Non-pigmented ciliary epithelial cell (primary cell): ENCODE results near the gene ABCB11.

Experiments
- DNase-seq: peaks from one replicate; pipeline ENCODE4 v3.0.0-alpha.2; 2010; ENCODE audit warnings: low read depth

Gene ABCB11

GRCh38 chr2:169042856-169043255 is 11.7 kb upstream of the ABCB11 start:
- no peak for DNase-seq

GRCh38 chr2:169041594-169041993 is 10.5 kb upstream of the ABCB11 start:
- DNase-seq: no peak

GRCh38 chr2:169039702-169040101 is 8.6 kb upstream of the ABCB11 start:
- no peak for DNase-seq

DNA sequence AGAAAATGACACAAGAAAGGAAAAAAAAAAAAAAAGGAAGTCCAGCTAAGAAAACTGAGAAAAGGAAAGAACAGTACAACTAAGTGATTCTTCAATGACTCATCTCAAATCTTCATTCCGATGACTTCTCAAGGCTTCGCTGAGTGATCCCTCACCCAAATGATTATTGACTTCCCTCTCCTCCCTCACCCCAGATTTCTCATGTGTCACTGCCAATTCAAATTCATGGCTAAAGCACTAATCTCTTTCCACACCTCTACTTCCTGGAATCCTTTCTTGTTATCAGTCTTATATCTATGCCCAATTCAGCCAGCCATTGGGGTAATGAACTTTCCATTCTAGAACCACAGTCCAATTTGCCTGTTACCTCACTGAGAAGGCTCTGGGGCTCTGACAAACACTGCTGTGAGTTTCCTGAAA is 7.2 kb upstream of the ABCB11 start:
- peak; percentile 22 for DNase-seq

GRCh38 chr2:169036736-169037440 is 5.8 kb upstream of the ABCB11 start:
- DNase-seq: no peak

- DNase-seq: no peak
Observed at GRCh38 chr2:169035887-169036286, 4.8 kb upstream of the ABCB11 start.

DNA sequence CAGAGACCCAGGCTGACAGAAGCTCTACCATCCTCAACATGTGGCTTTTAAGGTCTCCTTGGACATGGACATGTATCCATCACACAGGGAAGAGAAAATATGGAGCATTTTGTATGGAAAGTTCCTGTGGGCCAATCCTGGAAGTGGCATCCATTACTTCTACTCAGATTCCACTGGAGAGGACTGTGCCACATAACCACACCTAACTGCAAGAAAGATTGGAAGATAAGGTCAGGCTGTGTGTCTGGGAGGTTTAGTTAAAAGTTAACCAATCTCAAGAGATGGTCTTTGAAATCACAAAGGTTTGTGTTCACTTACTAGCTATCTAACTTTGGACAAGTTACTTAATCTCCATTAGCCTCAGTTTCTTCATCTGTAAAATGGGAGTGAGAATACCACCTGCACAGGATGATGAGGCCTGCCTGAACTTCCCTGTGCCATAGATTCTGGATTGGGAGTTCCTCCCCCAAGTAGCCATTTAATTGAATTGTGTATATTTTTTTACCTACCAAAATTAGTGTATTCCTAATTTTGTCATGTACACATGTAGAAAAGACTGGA is 3.9 kb upstream of the ABCB11 start:
- DNase-seq: no peak

DNA sequence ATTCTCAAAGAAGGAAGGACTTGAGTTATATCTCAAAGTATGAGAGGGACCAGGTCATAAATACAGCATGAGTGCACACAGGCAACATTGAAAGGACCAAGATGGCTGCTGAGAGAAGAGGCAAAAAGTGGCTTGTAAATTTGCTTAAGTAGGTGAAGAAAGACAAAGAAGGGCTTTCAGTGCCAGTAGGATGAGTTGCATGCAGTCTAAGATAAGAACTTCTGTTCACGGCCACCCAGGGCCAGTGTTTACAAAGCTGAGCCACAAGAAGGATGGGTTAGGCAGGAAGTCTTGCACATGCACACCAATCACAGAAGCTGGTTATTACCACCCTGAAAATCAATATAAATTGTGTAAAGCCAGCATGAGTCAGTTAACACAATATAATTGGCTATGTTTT is 3.1 kb upstream of the ABCB11 start:
- DNase-seq: no peak

GRCh38 chr2:169029341-169029740 is 1.8 kb downstream of the ABCB11 start:
- DNase-seq: no peak

GRCh38 chr2:169027234-169027633 is 3.9 kb downstream of the ABCB11 start:
- DNase-seq: no peak

DNA sequence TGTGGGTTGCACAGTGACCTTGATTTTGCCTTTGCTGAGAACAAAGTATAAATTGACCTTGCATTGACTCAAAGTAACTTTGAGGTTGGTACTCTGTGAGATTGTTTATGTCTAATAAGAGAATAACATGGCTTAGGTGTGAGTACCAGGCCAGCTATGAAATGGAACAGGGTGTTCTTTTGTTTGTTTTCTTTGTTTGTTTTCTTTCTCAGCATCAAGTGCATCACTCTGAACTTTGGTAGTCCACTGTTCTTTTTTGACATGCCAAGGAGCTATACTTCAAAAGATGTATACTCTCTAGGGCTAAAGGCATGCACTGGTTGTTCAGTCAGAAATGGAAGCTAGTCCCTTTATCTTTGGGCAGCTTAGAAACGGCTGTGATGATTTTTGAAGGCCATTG is 5.1 kb downstream of the ABCB11 start:
- no peak for DNase-seq

GRCh38 chr2:169023161-169023560 is 8.0 kb downstream of the ABCB11 start:
- DNase-seq: no peak

DNA sequence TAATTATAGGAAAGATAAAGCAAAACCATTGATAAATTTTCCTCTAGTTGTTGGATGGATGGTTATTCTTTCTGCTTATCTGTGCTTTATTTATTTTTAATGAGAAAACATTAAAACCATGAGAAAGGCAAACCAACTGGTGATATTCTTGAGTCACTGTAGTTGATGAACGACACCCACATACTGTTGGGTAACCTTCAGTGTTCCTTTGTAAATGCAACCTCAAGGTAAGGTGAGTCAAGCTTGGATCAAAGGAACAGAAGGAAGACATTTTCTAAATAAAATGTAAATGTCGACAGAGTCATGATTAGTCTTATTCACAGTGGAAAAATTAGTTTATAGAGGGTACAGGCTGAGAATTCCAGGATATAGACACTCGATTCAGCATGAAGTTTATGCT is 12.7 kb downstream of the ABCB11 start:
- DNase-seq: no peak

GRCh38 chr2:169015943-169016342 is 15.2 kb downstream of the ABCB11 start:
- no peak for DNase-seq

DNA sequence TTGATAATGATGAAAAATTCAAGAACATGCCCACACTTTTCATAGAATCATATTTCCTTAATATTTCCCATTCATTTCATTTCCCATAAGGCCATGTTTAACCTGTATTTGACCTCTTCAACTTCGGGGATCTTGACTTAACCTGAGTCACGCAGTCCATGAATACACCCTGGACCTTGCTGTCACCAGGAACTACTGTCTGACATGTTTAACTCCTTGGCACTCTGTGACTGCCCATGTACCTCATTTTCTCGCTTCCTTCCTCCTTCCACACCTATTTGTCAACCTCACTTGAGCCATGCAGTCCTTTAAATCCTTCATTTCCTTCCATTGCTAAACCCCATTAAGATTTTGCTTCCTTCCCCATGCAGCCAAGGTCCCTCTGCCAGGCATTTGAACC is 16.3 kb downstream of the ABCB11 start:
- DNase-seq: no peak

DNA sequence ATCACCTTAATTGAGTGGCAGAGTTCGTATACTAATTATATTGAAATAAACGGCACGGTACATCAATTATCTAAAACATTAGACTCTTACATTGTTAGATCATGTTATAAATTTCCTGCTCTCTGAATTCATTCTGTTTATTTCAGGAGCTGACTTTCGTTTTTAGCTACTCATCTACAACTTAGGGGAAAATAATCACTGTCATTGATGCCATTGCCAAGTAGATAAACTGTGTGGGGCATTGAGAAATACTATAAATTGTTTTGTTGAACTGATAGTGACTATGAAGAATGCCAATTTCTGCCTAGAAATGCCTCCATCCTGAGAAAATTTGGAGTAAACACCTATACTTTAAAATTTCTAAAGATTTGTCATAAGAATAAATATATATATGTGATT is 17.5 kb downstream of the ABCB11 start:
- DNase-seq: no peak

DNA sequence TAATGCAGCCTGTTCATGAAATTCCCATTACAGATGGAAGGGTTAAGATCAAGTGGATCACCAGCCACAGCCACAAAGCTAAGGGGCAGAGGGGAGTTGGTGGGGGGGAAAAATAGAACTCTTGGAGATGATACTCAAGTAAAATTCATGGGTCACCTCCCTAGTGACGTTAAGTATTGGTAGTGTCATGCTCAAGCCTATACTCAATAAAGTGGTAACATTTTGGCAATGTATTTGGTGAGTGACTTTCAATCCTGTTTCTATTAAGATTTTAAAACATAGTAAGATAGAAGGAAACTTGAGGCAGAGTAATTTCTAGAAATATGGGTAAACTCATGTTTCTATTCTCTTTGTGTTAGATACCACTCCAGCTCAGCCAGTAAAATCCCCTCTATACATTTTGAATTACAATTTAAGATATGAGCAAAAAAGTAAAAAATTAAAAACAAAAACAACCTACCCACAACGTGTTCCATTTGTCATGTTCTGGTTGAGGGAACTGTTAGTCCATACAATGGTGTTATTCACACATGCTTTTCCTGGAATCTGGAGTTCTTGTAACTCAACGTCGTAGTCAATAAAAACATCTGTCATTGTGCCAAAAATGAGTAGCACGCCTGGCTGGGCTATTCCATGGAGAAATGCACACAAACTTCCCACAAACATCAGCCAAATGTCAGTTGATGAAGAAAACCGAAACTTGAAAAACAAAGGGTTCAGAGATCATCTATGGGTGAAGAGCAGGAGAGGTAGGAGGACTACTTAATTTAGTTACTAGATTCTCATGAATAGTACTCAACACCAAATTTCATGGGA is 18.1 kb downstream of the ABCB11 start:
- DNase-seq: no peak

DNA sequence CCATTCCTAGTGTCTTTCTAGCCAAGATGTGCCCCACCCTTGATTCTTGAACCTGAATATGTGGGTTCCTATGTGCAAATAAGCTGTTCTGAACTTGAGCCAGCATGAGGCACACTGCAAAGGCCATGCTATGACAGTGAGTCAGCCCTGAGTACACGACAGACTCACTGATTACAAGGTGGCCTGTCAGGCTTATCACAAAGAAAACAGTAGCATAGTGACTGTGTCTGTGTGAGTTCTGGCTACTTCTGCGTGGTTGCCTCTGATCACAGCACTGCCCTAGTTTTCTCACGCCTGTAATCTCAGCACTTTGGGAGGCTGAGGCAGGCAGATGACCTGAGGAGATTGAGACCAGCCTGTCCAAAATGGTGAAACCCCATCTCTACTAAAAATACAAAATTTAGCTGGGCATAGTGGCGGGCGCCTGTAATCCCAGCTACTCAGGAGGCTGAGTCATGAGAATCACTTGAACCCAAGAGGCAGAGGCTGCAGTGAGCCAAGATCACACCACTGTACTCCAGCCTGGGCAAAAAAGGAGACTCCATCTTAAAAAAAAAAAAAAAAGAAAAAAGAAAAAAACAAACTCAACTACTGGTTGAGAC is 18.8 kb downstream of the ABCB11 start:
- peak; percentile 86 for DNase-seq

DNA sequence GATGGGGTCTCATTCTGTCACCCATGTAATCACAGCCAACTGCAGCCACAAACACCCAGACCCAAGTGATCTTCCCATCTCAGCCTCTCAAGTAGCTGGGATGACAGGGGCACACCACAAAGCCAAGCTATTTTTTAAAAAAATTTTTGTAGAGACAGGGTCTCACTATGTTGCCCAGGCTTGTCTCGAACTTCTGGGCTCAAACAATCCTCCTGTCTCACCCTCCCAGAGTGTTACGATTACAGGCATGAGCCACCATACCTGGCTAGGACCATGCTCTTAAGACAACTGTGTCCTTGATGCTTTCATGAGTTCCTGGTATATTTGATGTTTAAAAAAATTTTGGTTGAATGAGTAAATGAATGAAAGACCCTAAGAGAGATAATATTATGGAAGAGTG is 19.4 kb downstream of the ABCB11 start:
- DNase-seq: no peak

DNA sequence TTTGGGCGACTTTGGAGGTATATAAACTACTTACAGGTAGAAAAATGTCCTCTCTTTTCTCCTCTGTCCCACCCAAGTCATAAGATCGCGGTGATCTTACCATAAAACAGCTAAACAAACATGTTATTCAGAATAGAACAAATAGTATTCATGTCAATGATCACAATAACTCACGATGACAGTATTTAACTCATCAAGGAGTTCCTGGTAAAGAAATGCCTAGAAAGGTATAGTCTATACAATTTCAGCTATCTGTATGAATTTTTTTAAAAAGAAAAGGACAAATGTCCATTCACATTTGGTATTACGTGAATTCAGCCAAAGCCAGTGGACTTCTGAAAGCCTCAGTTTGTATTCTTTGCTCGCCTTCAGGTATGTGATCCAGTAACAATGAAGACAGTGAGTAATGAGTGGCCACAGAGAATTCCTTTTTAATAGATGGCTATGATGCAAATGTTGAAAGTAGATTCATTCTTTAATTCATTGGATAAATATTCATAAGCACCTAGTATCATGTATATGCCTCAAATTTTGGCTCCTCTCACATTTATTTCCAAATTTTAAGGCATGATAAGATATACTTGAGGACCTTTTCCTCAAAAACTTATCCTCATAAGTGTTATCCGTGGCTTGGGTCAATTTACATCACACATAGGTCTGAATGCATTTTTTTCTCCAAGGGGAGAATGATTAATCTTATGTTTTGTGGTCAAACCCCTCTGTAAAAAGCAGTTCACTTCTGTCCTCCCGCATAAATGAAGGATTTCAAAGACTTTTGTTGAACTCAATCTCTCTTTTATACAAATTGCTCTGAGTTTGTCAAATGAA is 20.3 kb downstream of the ABCB11 start:
- no peak for DNase-seq

- no peak for DNase-seq
Observed at GRCh38 chr2:169009865-169010579, 21.1 kb downstream of the ABCB11 start.
